AG08395 (cell line): ENCODE data around the gene DCP1A.
A peak's percentile ranks its signal among the peaks of the same experiment; 100 is the strongest.
"Not testable (repeated sequence)": the region's sequence is repeated elsewhere in the genome, so short reads cannot be mapped to it uniquely, and the experiment has no call there.

Experiments
- DNase-seq: peaks from one replicate; pipeline ENCODE4 v3.0.0; 2012; ENCODE audit warnings: mixed read lengths, low spot score

Gene DCP1A

GRCh38 chr3:53264718-53265117 lies 82.6 kb downstream of the DCP1A start:
- DNase-seq = no peak

- DNase-seq = no peak
These were observed 83.4 kb downstream of the DCP1A start for GRCh38 chr3:53263907-53264306.

- DNase-seq = no peak
These were observed 85.6 kb downstream of the DCP1A start for GRCh38 chr3:53261712-53262111.

GRCh38 chr3:53260286-53260785 lies 87.0 kb downstream of the DCP1A start:
- DNase-seq = no peak

- DNase-seq = no peak
These were observed 87.7 kb downstream of the DCP1A start for GRCh38 chr3:53259427-53260259.

- no peak for DNase-seq
These were observed 88.5 kb downstream of the DCP1A start for GRCh38 chr3:53258600-53259426.

- DNase-seq = no peak
These were observed 89.9 kb downstream of the DCP1A start for GRCh38 chr3:53257465-53257864.

- DNase-seq = no peak
These were observed 90.7 kb downstream of the DCP1A start for GRCh38 chr3:53256704-53257055.

- DNase-seq = peak; percentile 99
These were observed 91.3 kb downstream of the DCP1A start, which contains the start of gene TKT for GRCh38 chr3:53255775-53256703. TSS of gene TKT (minus strand) at chr3:53256022. CDS start at chr3:53255942, 80 bp downstream.

- no peak for DNase-seq
These were observed 91.9 kb downstream of the DCP1A start for GRCh38 chr3:53255423-53255774.

- DNase-seq = peak; percentile 69
These were observed 92.6 kb downstream of the DCP1A start for GRCh38 chr3:53254509-53255422.

GRCh38 chr3:53253707-53254508 lies 93.4 kb downstream of the DCP1A start:
- DNase-seq = no peak

GRCh38 chr3:53252947-53253322 lies 94.4 kb downstream of the DCP1A start:
- not testable (repeated sequence) for DNase-seq

GRCh38 chr3:53252096-53252946 lies 95.0 kb downstream of the DCP1A start:
- DNase-seq = no peak

- no peak for DNase-seq
These were observed 96.3 kb downstream of the DCP1A start for GRCh38 chr3:53250881-53251605.

GRCh38 chr3:53250453-53250852 lies 96.9 kb downstream of the DCP1A start:
- DNase-seq = no peak

GRCh38 chr3:53248161-53248560 lies 99.2 kb downstream of the DCP1A start:
- no peak for DNase-seq

GRCh38 chr3:53247619-53248018 lies 99.7 kb downstream of the DCP1A start:
- no peak for DNase-seq
